GM19239 (cell line): Measurements from ENCODE around the gene INPP5J.

Experiments
- DNase-seq: peaks from one replicate; pipeline ENCODE4 v3.0.0; 2011; ENCODE audit warnings: low spot score; ENCODE audit not compliant: insufficient read length
- FAIRE-seq: peaks from 2 replicates; lab custom pipeline; 2011; peaks lifted over from hg19 to GRCh38; lab: Jason Lieb, UNC

The INPP5J gene

GRCh38 chr22:31121403-31121802 lies 1.4 kb upstream of the INPP5J start:
- FAIRE-seq, result no peak
- DNase-seq, result no peak

DNA sequence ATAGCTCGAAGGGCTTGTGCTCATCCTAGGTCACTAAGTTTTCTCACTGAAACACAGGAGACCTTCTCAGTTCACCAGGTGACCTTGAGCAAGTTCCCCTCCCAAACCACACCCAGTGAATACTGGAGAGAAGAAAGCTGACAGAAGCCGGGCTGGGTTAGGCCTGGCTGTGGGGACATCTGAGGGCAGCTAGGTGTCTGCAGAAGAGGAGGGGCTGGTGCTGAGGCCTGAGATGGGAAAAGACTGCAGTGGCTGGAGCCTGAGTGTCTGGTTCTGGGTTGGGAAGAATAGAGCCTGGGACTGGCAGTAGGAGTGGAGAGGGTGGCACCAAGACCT lies 602 bp upstream of the INPP5J start:
- DNase-seq (no peak), FAIRE-seq (no peak)

DNA sequence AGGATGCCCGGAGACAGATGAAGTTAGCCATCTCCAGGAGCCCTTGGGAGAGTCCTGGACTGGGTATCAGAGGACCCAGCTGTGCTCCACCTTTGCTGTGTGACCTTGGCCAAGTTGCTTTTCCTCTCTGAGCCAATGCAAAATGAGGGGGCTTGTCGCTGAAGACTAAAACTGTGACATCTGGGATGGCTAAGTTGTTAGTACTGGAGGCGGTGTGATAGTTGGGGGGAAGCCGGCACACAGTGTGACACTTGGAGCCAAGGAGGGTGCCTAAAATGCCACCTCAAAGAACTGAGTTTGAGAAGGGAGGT lies 481 bp downstream of the INPP5J start:
- no peak for FAIRE-seq
- DNase-seq, result no peak

DNA sequence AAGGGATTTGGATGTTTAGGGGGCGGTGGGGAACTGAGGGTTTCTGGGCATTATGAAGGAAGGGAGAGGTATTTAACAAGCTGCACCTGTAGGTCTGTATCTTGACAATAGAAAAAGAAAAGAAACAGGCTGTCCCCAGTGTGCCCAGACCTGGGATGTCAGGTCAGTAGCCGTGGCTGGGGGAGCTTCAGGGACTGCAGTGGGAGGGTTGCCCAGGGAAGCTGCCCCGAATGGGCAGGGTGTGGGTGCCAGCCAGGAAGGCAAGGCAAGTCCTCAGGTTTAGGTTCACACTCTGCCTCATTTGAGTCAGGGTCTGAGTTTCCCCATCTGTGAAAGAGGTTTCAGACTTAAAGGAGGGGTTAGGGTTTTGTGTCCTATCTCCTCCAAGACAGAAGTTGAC lies 1.5 kb downstream of the INPP5J start:
- no peak for FAIRE-seq

GRCh38 chr22:31124811-31125465 lies 2.2 kb downstream of the INPP5J start:
- FAIRE-seq (no peak), DNase-seq (no peak)

More for the DNA sequence above, 1.5 kb downstream of the INPP5J start:
- DNase-seq, result no peak

GRCh38 chr22:31125521-31126117 lies 2.9 kb downstream of the INPP5J start:
- DNase-seq (no peak), FAIRE-seq (no peak)

GRCh38 chr22:31126128-31126868 lies 3.5 kb downstream of the INPP5J start:
- DNase-seq (no peak), FAIRE-seq (no peak)

DNA sequence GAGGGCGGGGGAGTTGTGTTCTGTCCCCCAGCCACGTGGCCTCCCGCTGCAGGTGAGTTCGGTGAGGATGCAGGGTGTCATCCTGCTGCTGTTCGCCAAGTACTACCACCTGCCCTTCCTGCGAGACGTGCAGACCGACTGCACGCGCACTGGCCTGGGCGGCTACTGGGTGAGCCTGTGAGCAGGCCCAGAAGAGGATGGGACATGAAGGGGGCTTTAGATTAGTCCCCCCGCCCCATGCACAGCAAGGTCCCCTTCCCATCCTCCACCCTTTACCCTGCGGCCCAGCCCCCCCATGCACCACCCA lies 4.1 kb downstream of the INPP5J start:
- DNase-seq (no peak), FAIRE-seq (no peak)

GRCh38 chr22:31127181-31127772 lies 4.5 kb downstream of the INPP5J start:
- FAIRE-seq (no peak), DNase-seq (no peak)

DNA sequence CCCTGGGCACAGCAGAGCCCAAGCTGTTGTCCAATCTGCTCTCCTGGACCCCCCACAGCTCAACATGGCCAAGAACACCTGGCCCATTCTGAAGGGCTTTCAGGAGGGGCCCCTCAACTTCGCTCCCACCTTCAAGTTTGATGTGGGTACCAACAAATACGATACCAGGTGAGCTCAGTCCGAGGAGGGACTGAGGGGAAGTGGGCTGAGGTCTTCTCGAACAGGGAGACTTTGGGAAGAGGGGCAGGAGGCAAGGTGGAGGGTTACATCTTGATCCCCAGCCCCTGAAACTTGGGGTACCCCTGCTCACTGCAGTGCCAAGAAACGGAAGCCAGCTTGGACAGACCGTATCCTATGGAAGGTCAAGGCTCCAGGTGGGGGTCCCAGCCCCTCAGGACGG lies 5.4 kb downstream of the INPP5J start:
- FAIRE-seq, result no peak
- DNase-seq, result no peak

- no peak for DNase-seq
- no peak for FAIRE-seq
These were observed 8.1 kb downstream of the INPP5J start for GRCh38 chr22:31130873-31131272.

DNA sequence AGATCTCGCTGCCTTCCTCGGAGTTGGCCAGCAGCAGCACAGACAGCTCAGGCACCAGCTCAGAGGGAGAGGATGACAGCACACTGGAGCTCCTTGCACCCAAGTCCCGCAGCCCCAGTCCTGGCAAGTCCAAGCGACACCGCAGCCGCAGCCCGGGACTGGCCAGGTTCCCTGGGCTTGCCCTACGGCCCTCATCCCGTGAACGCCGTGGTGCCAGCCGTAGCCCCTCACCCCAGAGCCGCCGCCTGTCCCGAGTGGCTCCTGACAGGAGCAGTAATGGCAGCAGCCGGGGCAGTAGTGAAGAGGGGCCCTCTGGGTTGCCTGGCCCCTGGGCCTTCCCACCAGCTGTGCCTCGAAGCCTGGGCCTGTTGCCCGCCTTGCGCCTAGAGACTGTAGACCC lies 11.1 kb downstream of the INPP5J start:
- FAIRE-seq, result no peak

GRCh38 chr22:31134688-31135087 lies 11.9 kb downstream of the INPP5J start:
- DNase-seq, result no peak
- FAIRE-seq, result no peak

More for the DNA sequence above, 11.1 kb downstream of the INPP5J start:
- DNase-seq, result no peak

DNA sequence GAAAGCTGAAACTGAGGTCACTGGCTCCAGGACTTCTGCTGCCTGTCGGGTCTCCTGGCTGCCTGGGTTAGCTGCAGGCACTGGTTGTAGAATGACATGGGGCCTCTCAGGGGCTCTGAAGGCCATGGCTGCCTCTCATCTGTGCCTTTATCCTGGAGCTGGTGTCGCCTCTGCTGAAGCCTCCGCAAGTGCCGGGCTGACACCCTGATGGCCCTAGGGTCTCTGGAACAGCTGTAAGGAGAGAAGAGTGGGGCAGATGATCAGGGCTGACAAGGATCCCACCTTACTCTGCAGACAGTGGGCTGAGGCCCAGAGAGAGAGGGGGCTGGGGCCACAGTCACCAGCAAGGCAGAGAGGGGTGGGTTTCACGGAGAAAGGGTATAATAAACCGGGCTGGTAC lies 12.9 kb downstream of the INPP5J start:
- DNase-seq (no peak), FAIRE-seq (no peak)

DNA sequence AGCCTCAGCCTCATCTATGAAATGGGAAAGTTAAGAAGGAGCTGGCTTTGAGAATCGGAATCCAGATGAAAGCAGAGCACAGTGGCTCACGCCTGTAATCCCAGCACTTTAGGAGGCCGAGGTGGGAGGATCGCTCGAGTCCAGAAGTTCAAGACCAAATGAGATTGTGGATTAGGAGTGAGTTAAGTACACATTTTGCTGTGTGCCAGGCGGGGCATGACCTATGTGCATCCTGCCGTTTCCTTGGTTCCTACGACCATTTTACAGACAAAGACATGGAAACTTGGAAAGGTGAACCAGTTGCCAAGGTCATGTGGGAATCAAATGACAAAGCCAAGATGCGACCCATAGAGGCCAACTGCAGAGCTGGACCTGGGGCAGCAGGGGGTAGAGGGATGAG lies 13.4 kb downstream of the INPP5J start:
- FAIRE-seq (no peak), DNase-seq (no peak)

DNA sequence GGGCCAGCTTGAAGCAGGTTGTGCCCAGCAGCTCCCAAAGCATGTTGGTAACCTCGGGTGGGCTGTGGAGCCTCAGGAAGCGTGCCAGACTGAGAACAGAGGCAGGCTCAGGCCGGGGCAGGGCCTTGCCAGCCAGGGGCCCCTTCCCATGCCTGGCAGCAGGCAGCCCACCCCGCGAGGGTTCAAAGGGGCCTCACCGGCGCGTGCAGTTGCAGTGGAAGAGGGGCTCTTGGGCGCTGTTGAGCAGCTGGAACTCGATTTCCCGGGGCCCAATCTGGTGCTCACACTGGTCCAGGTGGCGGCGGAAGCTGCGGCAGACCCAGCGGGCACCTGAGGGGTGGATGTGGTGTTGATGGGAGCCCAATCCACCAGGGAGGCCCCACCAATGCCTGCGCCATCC lies 13.9 kb downstream of the INPP5J start:
- DNase-seq (no peak), FAIRE-seq (no peak)

- FAIRE-seq, result no peak
- no peak for DNase-seq
These were observed 15.0 kb downstream of the INPP5J start for GRCh38 chr22:31137721-31138120.

DNA sequence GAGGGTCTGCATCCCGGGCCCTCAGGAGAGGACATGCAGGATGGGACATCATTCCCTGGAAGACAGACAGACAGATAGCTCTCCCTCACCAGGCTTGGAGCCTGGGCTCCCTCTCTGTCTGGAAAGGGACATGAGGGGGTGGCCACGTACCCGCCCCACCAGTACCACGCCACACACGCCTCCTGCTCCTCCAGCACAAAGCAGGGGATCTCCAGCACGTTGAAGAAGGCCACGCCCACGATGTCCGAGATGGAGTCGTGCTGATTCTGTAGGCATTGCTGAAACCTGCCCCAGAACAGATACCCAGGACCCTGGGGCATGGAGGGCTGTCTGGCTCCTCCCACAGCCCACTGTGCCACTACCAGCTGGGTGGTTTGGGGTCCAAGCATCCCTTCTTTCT lies 15.4 kb downstream of the INPP5J start:
- FAIRE-seq (no peak), DNase-seq (no peak)

GRCh38 chr22:31139066-31139465 lies 16.3 kb downstream of the INPP5J start:
- FAIRE-seq, result no peak
- no peak for DNase-seq

GRCh38 chr22:31139866-31140716 lies 17.3 kb downstream of the INPP5J start, which contains the start of gene PLA2G3:
Gene PLA2G3 (minus strand): TSS chr22:31140508. CDS start chr22:31140354, 154 bp downstream.
- no peak for FAIRE-seq

GRCh38 chr22:31140746-31141145 lies 18.0 kb downstream of the INPP5J start:
- FAIRE-seq, result no peak
- no peak for DNase-seq

More at GRCh38 chr22:31139866-31140716, 17.3 kb downstream of the INPP5J start, which contains the start of gene PLA2G3:
- DNase-seq, result no peak
